HepG2 (cell line): ENCODE data around the gene STK25. TPM values are rescaled to one million over a fixed set of nuclear protein-coding genes. Genes with fewer than 3 reads are reported as not detected.
A peak's percentile ranks its signal among the peaks of the same experiment; 100 is the strongest.

ENCODE experiments used
- ATAC-seq: fragments of 200-7000 bp; cut with Tn5 transposase; 3 replicates; pipeline ENCODE4 v1.9.1; 2020; ENCODE audit warnings: mild to moderate bottlenecking, moderate library complexity
- BruUV-seq: library from RNA; stranded (reverse); fragments of 400-500 nt; replicated peaks from 2 replicates; lab custom pipeline; 2021; lab: Mats Ljungman, UMichigan
- CTCF ChIA-PET: fragments of 300-600 bp; formaldehyde crosslinking; extraction: SDS; loops from one replicate; lab custom pipeline; 2021; ENCODE audit warnings: low total read pairs, inconsistent platforms, low intra/inter-chr PET ratio; lab: Yijun Ruan, JAX
- POLR2A ChIA-PET: fragments of 350-600 bp; sonication (Branson Sonifier 250); formaldehyde crosslinking; loops from one replicate; lab custom pipeline; 2020; ENCODE audit warnings: antibody characterized with exemption, inconsistent platforms; lab: Yijun Ruan, JAX
- DNase-seq: peaks from one replicate; pipeline ENCODE4 v3.0.0-alpha.2; 2015; ENCODE audit warnings: low spot score
- FAIRE-seq: peaks from 3 replicates; lab custom pipeline; 2011; peaks lifted over from hg19 to GRCh38; lab: Jason Lieb, UNC
- H2AFZ ChIP-seq: one replicate; pipeline ENCODE4 v1.6.1; 2011; ENCODE audit warnings: low read length, inconsistent platforms
- H3K27ac ChIP-seq: fragments of 300-600 bp; 3 replicates; pipeline ENCODE4 v1.8.0; 2011; ENCODE audit warnings: mixed run types, mild to moderate bottlenecking, mixed read lengths, low read length, inconsistent platforms; ENCODE audit not compliant: insufficient read depth; ENCODE audit errors: extremely low read length
- H3K27me3 ChIP-seq, 2 experiments: fragments of 200-600 bp in 1 of 2; 2 replicates in 1 of 2; 3 replicates in 1 of 2; pipeline versions ENCODE4 v1.6.0 to v1.8.0; 2011; ENCODE audit warnings: low read length in 2 of 2, mild to moderate bottlenecking in 2 of 2, moderate library complexity in 2 of 2, inconsistent platforms in 1 of 2; ENCODE audit not compliant: insufficient read depth in 2 of 2, control insufficient read depth in 1 of 2
- H3K36me3 ChIP-seq, 2 experiments: fragments of 200-600 bp in 1 of 2; replicated peaks in 1 of 2; 2 replicates in 1 of 2; 3 replicates in 1 of 2; pipeline versions ENCODE4 v1.5.1 to v1.8.0; 2011; ENCODE audit warnings: low read length in 2 of 2, inconsistent platforms in 1 of 2; ENCODE audit not compliant: insufficient read depth in 2 of 2, control insufficient read depth in 1 of 2
- H3K4me1 ChIP-seq: 2 replicates; pipeline ENCODE4 v1.5.1; 2012; ENCODE audit warnings: low read length, inconsistent platforms; ENCODE audit not compliant: insufficient read depth
- H3K4me2 ChIP-seq: 2 replicates; pipeline ENCODE4 v1.6.0; 2011; ENCODE audit warnings: low read depth, low read length, inconsistent platforms
- H3K4me3 ChIP-seq, 3 experiments: fragments of 200-600 bp in 1 of 3; sonication (generic), shearing (Covaris generic) in 1 of 3; replicated peaks in 1 of 3; 2 replicates each; pipeline ENCODE4 v1.5.1; 2011 to 2016; ENCODE audit warnings: low read length in 3 of 3, inconsistent platforms in 2 of 3, low read depth in 2 of 3, mild to moderate bottlenecking in 2 of 3, control low read depth in 1 of 3, mixed read lengths in 1 of 3; ENCODE audit not compliant: insufficient read depth in 1 of 3
- H3K79me2 ChIP-seq: one replicate; pipeline ENCODE4 v1.6.1; 2011; ENCODE audit warnings: low read length, inconsistent platforms; ENCODE audit not compliant: insufficient read depth
- H3K9ac ChIP-seq: 2 replicates; pipeline ENCODE4 v1.6.0; 2011; ENCODE audit warnings: mild to moderate bottlenecking, low read depth, low read length, inconsistent platforms; ENCODE audit not compliant: insufficient read depth
- H3K9me3 ChIP-seq: 2 replicates; pipeline ENCODE4 v1.5.1; 2012; ENCODE audit warnings: mild to moderate bottlenecking, low read length
- H4K20me1 ChIP-seq: 2 replicates; pipeline ENCODE4 v1.6.0; 2011; ENCODE audit warnings: inconsistent platforms, mild to moderate bottlenecking, low read length, moderate library complexity; ENCODE audit not compliant: insufficient read depth
- ASH2L ChIP-seq: fragments of 300-600, 200-600 bp; sonication (generic); IDR thresholded peaks from 2 replicates; pipeline ENCODE4 v1.7.0; 2017; ENCODE audit warnings: low read depth, mild to moderate bottlenecking, moderate library complexity, mixed read lengths, low read length; ENCODE audit not compliant: insufficient read length
- GATAD1 ChIP-seq: IDR thresholded peaks from 2 replicates; pipeline ENCODE4 v1.6.1; 2016; ENCODE audit warnings: missing genetic modification reagents, missing compliant biosample characterization
- HNF4A ChIP-seq: sonication (generic); formaldehyde crosslinking; IDR thresholded peaks from 2 replicates; pipeline ENCODE4 v1.4.0; 2020; ENCODE audit warnings: missing genetic modification reagents
- HOXA3 ChIP-seq: sonication (generic); formaldehyde crosslinking; IDR thresholded peaks from 2 replicates; pipeline ENCODE4 v1.5.0; 2020; ENCODE audit warnings: missing genetic modification reagents
- IKZF4 ChIP-seq: sonication (generic); formaldehyde crosslinking; IDR thresholded peaks from 2 replicates; pipeline ENCODE4 v1.5.1; 2020; ENCODE audit warnings: borderline replicate concordance, mild to moderate bottlenecking, low read depth, missing genetic modification reagents; ENCODE audit errors: not compliant biosample characterization
- MXD1 ChIP-seq: sonication (generic); formaldehyde crosslinking; IDR thresholded peaks from 2 replicates; pipeline ENCODE4 v1.4.0; 2020; ENCODE audit warnings: mild to moderate bottlenecking, missing genetic modification reagents
- PHF20 ChIP-seq: sonication (generic); formaldehyde crosslinking; IDR thresholded peaks from 2 replicates; pipeline ENCODE4 v1.5.0; 2020; ENCODE audit warnings: mild to moderate bottlenecking, missing genetic modification reagents
- POGK ChIP-seq: sonication (generic); formaldehyde crosslinking; conservative IDR thresholded peaks from 2 replicates; pipeline ENCODE4 v1.8.0; 2022; ENCODE audit warnings: mild to moderate bottlenecking, moderate library complexity, missing genetic modification reagents
- SALL1 ChIP-seq: sonication (generic); formaldehyde crosslinking; IDR thresholded peaks from 2 replicates; pipeline ENCODE4 v1.8.0; 2022; ENCODE audit warnings: mild to moderate bottlenecking, missing genetic modification reagents
- ZBTB42 ChIP-seq: sonication (generic); formaldehyde crosslinking; IDR thresholded peaks from 2 replicates; pipeline ENCODE4 v1.5.0; 2020; ENCODE audit warnings: mild to moderate bottlenecking, missing genetic modification reagents
- ZBTB7A ChIP-seq: sonication (generic); formaldehyde crosslinking; IDR thresholded peaks from 2 replicates; pipeline ENCODE4 v1.8.0; 2022; ENCODE audit warnings: mild to moderate bottlenecking, missing genetic modification reagents
- ZFP91 ChIP-seq: sonication (generic); formaldehyde crosslinking; IDR thresholded peaks from 2 replicates; pipeline ENCODE4 v1.9.0; 2022; ENCODE audit warnings: missing genetic modification reagents, mild to moderate bottlenecking, borderline replicate concordance
- ZNF253 ChIP-seq: sonication (generic); formaldehyde crosslinking; IDR thresholded peaks from 2 replicates; pipeline ENCODE4 v1.8.0; 2022; ENCODE audit warnings: mild to moderate bottlenecking, missing genetic modification reagents, borderline replicate concordance
- ZNF337 ChIP-seq: sonication (generic); formaldehyde crosslinking; IDR thresholded peaks from 2 replicates; pipeline ENCODE4 v1.5.1; 2020; ENCODE audit warnings: missing genetic modification reagents, low read depth, mild to moderate bottlenecking, borderline replicate concordance
- WGBS: methylation state at CpG from one replicate; pipeline ENCODE4 v1.1.6; 2017; ENCODE audit warnings: low lambda C conversion rate; 5-methylcytosine and 5-hydroxymethylcytosine counted together
- in situ Hi-C: cut with HindIII; loops from 2 replicates; pipeline ENCODE4 v1.10.0; 2017; ENCODE audit warnings: low pct_unique_long_range_greater_than_20kb; ENCODE audit not compliant: extremely low pct_ligation_motif_present
- intact Hi-C: fragments of 100-400 bp; cut with micrococcal nuclease; formaldehyde crosslinking; loops from one replicate; pipeline ENCODE4 v1.10.0; 2022; ENCODE audit not compliant: unreplicated experiment
- polyA plus RNA-seq, 8 experiments: library from polyadenylated mRNA; depleted of rRNA in 3 of 8; stranded (reverse) in 7 of 8; unstranded in 1 of 8; fragments of >200 nt; fragmentation: Illumina TruSeq in 4 of 8; extraction: Trizol in 4 of 8; gene quantifications; 2 replicates each; pipeline versions ENCODE4 v1.2.1 to v1.2.3, GENCODE V29; 2011 to 2016; ENCODE audit warnings: low read depth in 4 of 8, missing spikeins in 1 of 8, mixed read lengths in 1 of 8; ENCODE audit not compliant: insufficient read depth in 1 of 8
- total RNA-seq, 5 experiments: library from RNA; depleted of rRNA; stranded (reverse); fragments of >200 nt; fragmentation: Illumina TruSeq; extraction: Trizol; gene quantifications; 2 replicates each; pipeline ENCODE4 v1.2.3, GENCODE V29; 2016; ENCODE audit warnings: low read depth in 1 of 5
- TF ChIP-seq, protein P1 (sequence below): sonication (generic); formaldehyde crosslinking; IDR thresholded peaks from 2 replicates; pipeline ENCODE4 v1.4.0; 2020; ENCODE audit warnings: missing genetic modification reagents
- TF ChIP-seq, protein P2 (sequence below): sonication (generic); formaldehyde crosslinking; IDR thresholded peaks from 2 replicates; pipeline ENCODE4 v1.8.1; 2022; ENCODE audit warnings: low read depth, mild to moderate bottlenecking, missing genetic modification reagents

STK25 gene
- total and polyA plus RNA-seq, 2 of the 13 experiments (the other 11 are each of a cell fraction or from before 2014, with no cell fraction given), result 177 to 481 TPM

GRCh38 chr2:241551599-241551997 lies 43.2 kb upstream of the STK25 start:
- peak overlapping the region; percentile 81 for H3K27ac ChIP-seq
- no peak for FAIRE-seq
- intact Hi-C loops, result loop anchor here (5.0 kb wide), 1 partner anchor 46 kb away; no protein-coding TSS in a partner anchor
- no peak for TF ChIP-seq IKZF4 (CRISPR knock-in tag)
- TF ChIP-seq, protein P1, sequence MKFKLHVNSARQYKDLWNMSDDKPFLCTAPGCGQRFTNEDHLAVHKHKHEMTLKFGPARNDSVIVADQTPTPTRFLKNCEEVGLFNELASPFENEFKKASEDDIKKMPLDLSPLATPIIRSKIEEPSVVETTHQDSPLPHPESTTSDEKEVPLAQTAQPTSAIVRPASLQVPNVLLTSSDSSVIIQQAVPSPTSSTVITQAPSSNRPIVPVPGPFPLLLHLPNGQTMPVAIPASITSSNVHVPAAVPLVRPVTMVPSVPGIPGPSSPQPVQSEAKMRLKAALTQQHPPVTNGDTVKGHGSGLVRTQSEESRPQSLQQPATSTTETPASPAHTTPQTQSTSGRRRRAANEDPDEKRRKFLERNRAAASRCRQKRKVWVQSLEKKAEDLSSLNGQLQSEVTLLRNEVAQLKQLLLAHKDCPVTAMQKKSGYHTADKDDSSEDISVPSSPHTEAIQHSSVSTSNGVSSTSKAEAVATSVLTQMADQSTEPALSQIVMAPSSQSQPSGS (CRISPR knock-in tag), result no peak
- 0 out of 2 replicates have a peak, but pooled peaks have one; percentile 33 for TF ChIP-seq POGK
- TF ChIP-seq MXD1 (CRISPR knock-in tag), result no peak
- TF ChIP-seq SALL1, result no peak
- TF ChIP-seq GATAD1, result no peak
- 0 out of 2 replicates have a peak, but pooled peaks have one; percentile 17 for TF ChIP-seq ZBTB7A (CRISPR knock-in tag)
- 0 out of 2 replicates have a peak, but pooled peaks have one; percentile 4 for TF ChIP-seq ZNF337 (CRISPR knock-in tag)
- TF ChIP-seq, protein P2, sequence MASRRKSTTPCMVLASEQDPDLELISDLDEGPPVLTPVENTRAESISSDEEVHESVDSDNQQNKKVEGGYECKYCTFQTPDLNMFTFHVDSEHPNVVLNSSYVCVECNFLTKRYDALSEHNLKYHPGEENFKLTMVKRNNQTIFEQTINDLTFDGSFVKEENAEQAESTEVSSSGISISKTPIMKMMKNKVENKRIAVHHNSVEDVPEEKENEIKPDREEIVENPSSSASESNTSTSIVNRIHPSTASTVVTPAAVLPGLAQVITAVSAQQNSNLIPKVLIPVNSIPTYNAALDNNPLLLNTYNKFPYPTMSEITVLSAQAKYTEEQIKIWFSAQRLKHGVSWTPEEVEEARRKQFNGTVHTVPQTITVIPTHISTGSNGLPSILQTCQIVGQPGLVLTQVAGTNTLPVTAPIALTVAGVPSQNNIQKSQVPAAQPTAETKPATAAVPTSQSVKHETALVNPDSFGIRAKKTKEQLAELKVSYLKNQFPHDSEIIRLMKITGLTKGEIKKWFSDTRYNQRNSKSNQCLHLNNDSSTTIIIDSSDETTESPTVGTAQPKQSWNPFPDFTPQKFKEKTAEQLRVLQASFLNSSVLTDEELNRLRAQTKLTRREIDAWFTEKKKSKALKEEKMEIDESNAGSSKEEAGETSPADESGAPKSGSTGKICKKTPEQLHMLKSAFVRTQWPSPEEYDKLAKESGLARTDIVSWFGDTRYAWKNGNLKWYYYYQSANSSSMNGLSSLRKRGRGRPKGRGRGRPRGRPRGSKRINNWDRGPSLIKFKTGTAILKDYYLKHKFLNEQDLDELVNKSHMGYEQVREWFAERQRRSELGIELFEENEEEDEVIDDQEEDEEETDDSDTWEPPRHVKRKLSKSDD (CRISPR knock-in tag), result no peak
- TF ChIP-seq PHF20 (CRISPR knock-in tag), result no peak
- no peak for TF ChIP-seq HOXA3 (CRISPR knock-in tag)
- no peak for TF ChIP-seq ZBTB42 (CRISPR knock-in tag)
- 0 out of 2 replicates have a peak, but pooled peaks have one; percentile 64 for TF ChIP-seq ZNF253
- TF ChIP-seq HNF4A (CRISPR knock-in tag), result no peak
- TF ChIP-seq ZFP91, result no peak
- TF ChIP-seq ASH2L, result no peak

More at GRCh38 chr2:241551599-241551997, 43.2 kb upstream of the STK25 start:
- H4K20me1 ChIP-seq, result no peaks in the 10 kb centered on the region
- H3K4me2 ChIP-seq, result peak overlapping the region; percentile 93
- POLR2A ChIA-PET, result interaction anchor here (1.0 kb wide), 2 partner anchors 9 to 59 kb away, joined by 3 read pairs; no protein-coding TSS in a partner anchor
- BruUV-seq, result no TSS peak
- H3K4me1 ChIP-seq, result peaks cover 93% of the 10 kb centered on the region
- H3K9me3 ChIP-seq, result no peaks in the 10 kb centered on the region
- CTCF ChIA-PET, result no interaction called here
- peak overlapping the region; percentile 70 for H3K9ac ChIP-seq
- H3K36me3 ChIP-seq, result no peaks in the 10 kb centered on the region
- H3K79me2 ChIP-seq, result no peaks in the 10 kb centered on the region
- H3K27me3 ChIP-seq, result no peaks in the 10 kb centered on the region
- 62% methylated on average over 12 of the region's 12 CpGs for WGBS
- DNase-seq (no peak), ATAC-seq (no peak)
- peak overlapping the region; percentile 58 to 78 (median 67); a peak in 5 of 6 replicates for H3K4me3 ChIP-seq
- in situ Hi-C loops, result loop anchor here (5.0 kb wide), 1 partner anchor 106 kb away; no protein-coding TSS in a partner anchor
- H2AFZ ChIP-seq, result no peak overlapping the region
